Bronchial epithelial cell (primary cell): ENCODE measurements around the gene GGT7. TPM values are rescaled to one million over a fixed set of nuclear protein-coding genes. Genes with fewer than 3 reads are reported as not detected.

Experiments used
- DNase-seq: peaks from one replicate; pipeline ENCODE4 v3.0.0-alpha.2; 2010; ENCODE audit warnings: low read depth
- FAIRE-seq: peaks from 2 replicates; lab custom pipeline; 2011; peaks lifted over from hg19 to GRCh38; lab: Jason Lieb, UNC
- H3K27me3 ChIP-seq: 2 replicates; pipeline ENCODE4 v1.5.1; 2011; ENCODE audit warnings: low read length; ENCODE audit not compliant: control insufficient read depth, insufficient read depth
- H3K36me3 ChIP-seq: 2 replicates; pipeline ENCODE4 v1.5.1; 2011; ENCODE audit warnings: low read length; ENCODE audit not compliant: control insufficient read depth, insufficient read depth
- H3K4me3 ChIP-seq: 2 replicates; pipeline ENCODE4 v1.5.1; 2011; ENCODE audit warnings: mild to moderate bottlenecking, low read depth, low read length, control low read depth
- total RNA-seq: library from RNA; depleted of rRNA; stranded (reverse); fragments of >200 nt; gene quantifications from 2 replicates; pipeline ENCODE4 v1.2.1, GENCODE V29; 2014
- TF ChIP-seq, protein P1 (sequence below): IDR thresholded peaks from 2 replicates; pipeline ENCODE4 v1.5.1; 2011; ENCODE audit warnings: mild to moderate bottlenecking, moderate library complexity, low read length, control low read depth, inconsistent platforms; ENCODE audit not compliant: insufficient read depth, severe bottlenecking

Gene GGT7
- 1.6 and 2.0 TPM in 2 replicates for total RNA-seq

DNA sequence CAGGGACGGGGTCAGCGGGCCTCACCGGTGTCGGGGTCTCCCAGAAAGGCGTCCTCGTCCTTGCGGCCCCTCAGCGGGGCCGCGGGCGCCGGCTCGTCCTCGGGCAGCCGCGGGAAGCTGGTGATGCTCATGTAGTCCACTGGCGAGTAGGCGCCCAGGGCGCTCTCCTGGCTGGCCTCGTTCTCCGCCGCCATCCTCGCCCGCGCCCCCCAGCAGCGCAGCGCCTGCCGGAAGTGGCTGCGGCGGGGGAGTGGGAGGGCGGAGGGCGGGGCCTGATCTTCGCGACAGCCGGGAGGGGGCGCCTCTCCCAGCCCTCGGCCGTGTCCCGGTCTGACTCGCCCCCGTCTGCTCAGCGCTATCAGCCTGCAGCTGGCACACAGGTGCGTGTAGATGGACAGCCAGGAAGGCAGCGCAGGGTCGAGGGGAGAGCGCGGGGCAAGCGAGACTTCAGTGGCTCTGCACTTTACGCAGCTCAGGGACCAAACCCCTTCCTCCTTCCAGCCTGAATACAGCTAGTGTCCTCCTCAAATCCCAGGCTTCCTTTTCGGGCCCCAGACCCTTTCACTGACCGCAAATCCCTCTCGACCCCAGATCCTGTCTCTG is at the start of gene GGT7:
Gene GGT7 (minus strand): TSS at position 235 of the 603 bp plus-strand sequence. CDS start 41 bp downstream, at position 194.
- Histone ChIP-seq H3K36me3 (no peaks in the 10 kb centered on the region), H3K4me3 (peak within 1 kb of the TSS; percentile 43), H3K27me3 (peaks cover 2% of the 10 kb centered on the region)
- TF ChIP-seq, protein P1, sequence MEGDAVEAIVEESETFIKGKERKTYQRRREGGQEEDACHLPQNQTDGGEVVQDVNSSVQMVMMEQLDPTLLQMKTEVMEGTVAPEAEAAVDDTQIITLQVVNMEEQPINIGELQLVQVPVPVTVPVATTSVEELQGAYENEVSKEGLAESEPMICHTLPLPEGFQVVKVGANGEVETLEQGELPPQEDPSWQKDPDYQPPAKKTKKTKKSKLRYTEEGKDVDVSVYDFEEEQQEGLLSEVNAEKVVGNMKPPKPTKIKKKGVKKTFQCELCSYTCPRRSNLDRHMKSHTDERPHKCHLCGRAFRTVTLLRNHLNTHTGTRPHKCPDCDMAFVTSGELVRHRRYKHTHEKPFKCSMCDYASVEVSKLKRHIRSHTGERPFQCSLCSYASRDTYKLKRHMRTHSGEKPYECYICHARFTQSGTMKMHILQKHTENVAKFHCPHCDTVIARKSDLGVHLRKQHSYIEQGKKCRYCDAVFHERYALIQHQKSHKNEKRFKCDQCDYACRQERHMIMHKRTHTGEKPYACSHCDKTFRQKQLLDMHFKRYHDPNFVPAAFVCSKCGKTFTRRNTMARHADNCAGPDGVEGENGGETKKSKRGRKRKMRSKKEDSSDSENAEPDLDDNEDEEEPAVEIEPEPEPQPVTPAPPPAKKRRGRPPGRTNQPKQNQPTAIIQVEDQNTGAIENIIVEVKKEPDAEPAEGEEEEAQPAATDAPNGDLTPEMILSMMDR, result peak; percentile 77
- FAIRE-seq (no peak), DNase-seq (peak; percentile 39)

GRCh38 chr20:34921436-34921835 is 48.8 kb upstream of the GGT7 start:
- no peaks in the 10 kb centered on the region for H3K27me3 ChIP-seq
- DNase-seq (no peak), FAIRE-seq (no peak)
- H3K4me3 ChIP-seq, result no peak overlapping the region
- H3K36me3 ChIP-seq, result peaks cover 16% of the 10 kb centered on the region
- TF ChIP-seq, protein P1, result no peak

- DNase-seq (no peak), FAIRE-seq (no peak)
- TF ChIP-seq, protein P1, result no peak
- H3K27me3 ChIP-seq, result no peaks in the 10 kb centered on the region
- H3K4me3 ChIP-seq, result no peak overlapping the region
- H3K36me3 ChIP-seq, result peaks cover 10% of the 10 kb centered on the region
Measured at GRCh38 chr20:34920055-34920454, 47.4 kb upstream of the GGT7 start.

GRCh38 chr20:34916774-34917354 is 44.2 kb upstream of the GGT7 start:
- Histone ChIP-seq H3K4me3 (no peak overlapping the region), H3K27me3 (no peaks in the 10 kb centered on the region), H3K36me3 (peaks cover 4% of the 10 kb centered on the region)
- DNase-seq (no peak), FAIRE-seq (no peak)
- TF ChIP-seq, protein P1, result no peak

DNA sequence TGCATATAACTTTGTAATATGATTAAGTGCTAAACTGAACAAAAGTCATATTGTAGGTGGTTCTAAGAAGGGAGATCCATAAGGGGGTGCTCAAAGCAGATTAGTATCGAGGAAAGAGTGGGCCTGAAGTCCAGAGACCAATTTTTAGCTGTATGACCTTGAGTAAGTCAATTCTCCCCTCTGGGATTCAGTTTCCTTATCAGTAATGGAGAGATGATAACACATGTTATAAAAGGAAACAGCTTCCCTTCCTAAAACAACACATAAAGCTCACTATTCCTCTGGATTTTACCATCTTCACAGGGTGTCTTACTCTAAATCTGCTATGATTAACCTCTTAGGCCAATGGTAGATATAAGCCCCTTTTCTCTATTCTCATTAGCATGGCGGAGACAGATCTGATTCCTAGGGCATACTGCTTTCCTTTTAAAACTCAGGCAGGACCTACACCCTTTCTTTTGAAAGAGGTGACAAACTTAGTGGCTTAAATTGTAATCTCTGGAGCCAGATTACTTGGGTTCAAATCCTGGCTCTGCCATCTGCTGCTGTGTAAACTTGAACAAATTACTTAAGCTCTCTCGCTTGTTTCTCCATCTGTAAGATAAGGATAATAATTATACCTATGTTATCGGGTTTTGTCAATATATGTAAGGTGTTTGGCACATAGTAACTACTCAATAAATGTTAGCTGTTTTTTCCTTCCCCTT is 43.2 kb upstream of the GGT7 start:
- peaks cover 3% of the 10 kb centered on the region for H3K36me3 ChIP-seq
- no peak for DNase-seq
- no peak overlapping the region for H3K4me3 ChIP-seq
- no peak for FAIRE-seq
- TF ChIP-seq, protein P1, result no peak
- no peaks in the 10 kb centered on the region for H3K27me3 ChIP-seq
